Endodermal cell (in vitro differentiated cells): ENCODE measurements around the gene ATXN10. TPM values are rescaled to one million over a fixed set of nuclear protein-coding genes. Genes with fewer than 3 reads are reported as not detected.

ENCODE experiments used
- DNase-seq: peaks from one replicate; pipeline ENCODE4 v3.0.0-alpha.2; 2017
- H3K27ac ChIP-seq: 2 replicates; pipeline ENCODE4 v1.5.1; 2013; ENCODE audit warnings: mild to moderate bottlenecking, low read depth, low read length, moderate library complexity
- H3K27me3 ChIP-seq: 2 replicates; pipeline ENCODE4 v1.6.1; 2013; ENCODE audit warnings: mild to moderate bottlenecking, low read length, moderate library complexity; ENCODE audit not compliant: insufficient read depth, control insufficient read depth, poor library complexity, severe bottlenecking
- H3K36me3 ChIP-seq: 2 replicates; pipeline ENCODE4 v1.7.0; 2013; ENCODE audit warnings: mild to moderate bottlenecking, low read length, moderate library complexity; ENCODE audit not compliant: control insufficient read depth, insufficient read depth
- H3K4me1 ChIP-seq: one replicate; pipeline ENCODE4 v1.7.0; 2013; ENCODE audit warnings: low read length; ENCODE audit not compliant: control insufficient read depth, insufficient read depth
- H3K4me3 ChIP-seq: 2 replicates; pipeline ENCODE4 v1.5.1; 2013; ENCODE audit warnings: mild to moderate bottlenecking, low read length, moderate library complexity
- H3K9ac ChIP-seq: 2 replicates; pipeline ENCODE4 v1.6.1; 2013; ENCODE audit warnings: mild to moderate bottlenecking, low read length, moderate library complexity; ENCODE audit not compliant: poor library complexity, severe bottlenecking; ENCODE audit errors: extremely low read depth
- H3K9me3 ChIP-seq: 2 replicates; pipeline ENCODE4 v1.6.1; 2013; ENCODE audit warnings: mild to moderate bottlenecking, low read length, moderate library complexity; ENCODE audit not compliant: control insufficient read depth
- H3K27ac Mint-ChIP-seq: 2 replicates; pipeline ENCODE4 v1.8.0; 2020; ENCODE audit warnings: mixed read lengths
- H3K27me3 Mint-ChIP-seq: 2 replicates; pipeline ENCODE4 v1.8.0; 2021; ENCODE audit warnings: mild to moderate bottlenecking, mixed read lengths; ENCODE audit not compliant: insufficient read depth
- H3K36me3 Mint-ChIP-seq: 2 replicates; pipeline ENCODE4 v1.8.0; 2020; ENCODE audit warnings: low read depth, mixed read lengths
- H3K4me1 Mint-ChIP-seq: 2 replicates; pipeline ENCODE4 v1.8.0; 2020; ENCODE audit warnings: mixed read lengths
- H3K4me3 Mint-ChIP-seq: 2 replicates; pipeline ENCODE4 v1.8.0; 2020; ENCODE audit warnings: mild to moderate bottlenecking, moderate library complexity, mixed read lengths
- H3K9me3 Mint-ChIP-seq: 2 replicates; pipeline ENCODE4 v1.8.0; 2020; ENCODE audit warnings: mild to moderate bottlenecking, mixed read lengths
- WGBS, 2 experiments: methylation state at CpG; one replicate each; pipeline versions ENCODE4 v1.1.5 to v1.1.7; 2013; ENCODE audit warnings: missing lambda C conversion rate in 2 of 2, mixed read lengths in 1 of 2; ENCODE audit not compliant: insufficient coverage in 1 of 2, insufficient read length in 1 of 2; 5-methylcytosine and 5-hydroxymethylcytosine counted together
- total RNA-seq, 2 donors: library from RNA; stranded (reverse); fragmentation: NEBNext Ultra II Directional in 1 of 2; extraction: Animal tissue kit (Norgen Biotek cat#: 25700) in 1 of 2; gene quantifications; 2 replicates in 1 of 2; 3 replicates in 1 of 2; pipeline ENCODE4 v1.2.1, GENCODE V29; 2021
- TF ChIP-seq, protein P1 (sequence below): fragments of 200-600 bp; sonication (generic); conservative IDR thresholded peaks from 2 replicates; pipeline ENCODE4 v1.5.0; 2021; ENCODE audit warnings: antibody characterized with exemption, mild to moderate bottlenecking

ATXN10 gene
- total RNA-seq, 2 donors from 2014 or later, result 223 to 266 TPM

DNA sequence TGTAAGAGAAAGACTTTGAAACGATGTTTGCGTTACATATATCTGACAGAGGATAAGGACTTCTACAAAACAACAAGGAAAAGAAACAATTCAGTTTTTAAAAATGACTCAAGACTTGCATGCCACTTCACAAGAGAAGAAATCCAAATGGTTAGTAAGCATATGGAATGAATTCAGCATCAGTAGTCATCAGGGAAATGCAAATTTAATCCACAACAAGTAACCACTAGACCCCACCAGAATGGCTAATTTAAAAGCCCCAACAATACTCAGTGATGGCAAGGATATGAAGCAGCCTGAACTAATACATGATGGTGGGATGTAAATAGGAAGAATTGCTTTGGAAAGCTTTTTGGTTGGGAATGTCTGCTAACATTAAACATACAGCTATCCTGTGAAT lies 142.6 kb downstream of the ATXN10 start:
- no peak overlapping the region for H3K27ac Mint-ChIP-seq
- Histone ChIP-seq H3K9ac (no peak overlapping the region), H3K27me3 (no peaks in the 10 kb centered on the region), H3K27ac (no peak overlapping the region), H3K9me3 (no peaks in the 10 kb centered on the region), H3K36me3 (peaks cover 41% of the 10 kb centered on the region), H3K4me3 (no peak overlapping the region), H3K4me1 (no peaks in the 10 kb centered on the region)
- no peaks in the 10 kb centered on the region for H3K9me3 Mint-ChIP-seq
- no peaks in the 10 kb centered on the region for H3K27me3 Mint-ChIP-seq
- peaks cover 11% of the 10 kb centered on the region for H3K4me1 Mint-ChIP-seq
- H3K4me3 Mint-ChIP-seq, result no peak overlapping the region
- TF ChIP-seq, protein P1, sequence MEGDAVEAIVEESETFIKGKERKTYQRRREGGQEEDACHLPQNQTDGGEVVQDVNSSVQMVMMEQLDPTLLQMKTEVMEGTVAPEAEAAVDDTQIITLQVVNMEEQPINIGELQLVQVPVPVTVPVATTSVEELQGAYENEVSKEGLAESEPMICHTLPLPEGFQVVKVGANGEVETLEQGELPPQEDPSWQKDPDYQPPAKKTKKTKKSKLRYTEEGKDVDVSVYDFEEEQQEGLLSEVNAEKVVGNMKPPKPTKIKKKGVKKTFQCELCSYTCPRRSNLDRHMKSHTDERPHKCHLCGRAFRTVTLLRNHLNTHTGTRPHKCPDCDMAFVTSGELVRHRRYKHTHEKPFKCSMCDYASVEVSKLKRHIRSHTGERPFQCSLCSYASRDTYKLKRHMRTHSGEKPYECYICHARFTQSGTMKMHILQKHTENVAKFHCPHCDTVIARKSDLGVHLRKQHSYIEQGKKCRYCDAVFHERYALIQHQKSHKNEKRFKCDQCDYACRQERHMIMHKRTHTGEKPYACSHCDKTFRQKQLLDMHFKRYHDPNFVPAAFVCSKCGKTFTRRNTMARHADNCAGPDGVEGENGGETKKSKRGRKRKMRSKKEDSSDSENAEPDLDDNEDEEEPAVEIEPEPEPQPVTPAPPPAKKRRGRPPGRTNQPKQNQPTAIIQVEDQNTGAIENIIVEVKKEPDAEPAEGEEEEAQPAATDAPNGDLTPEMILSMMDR, result no peak
- 100% methylated on average over 1 to 2 of the region's 2 CpGs for WGBS, 2 experiments
- peaks cover 49% of the 10 kb centered on the region for H3K36me3 Mint-ChIP-seq
- DNase-seq, result no peak

DNA sequence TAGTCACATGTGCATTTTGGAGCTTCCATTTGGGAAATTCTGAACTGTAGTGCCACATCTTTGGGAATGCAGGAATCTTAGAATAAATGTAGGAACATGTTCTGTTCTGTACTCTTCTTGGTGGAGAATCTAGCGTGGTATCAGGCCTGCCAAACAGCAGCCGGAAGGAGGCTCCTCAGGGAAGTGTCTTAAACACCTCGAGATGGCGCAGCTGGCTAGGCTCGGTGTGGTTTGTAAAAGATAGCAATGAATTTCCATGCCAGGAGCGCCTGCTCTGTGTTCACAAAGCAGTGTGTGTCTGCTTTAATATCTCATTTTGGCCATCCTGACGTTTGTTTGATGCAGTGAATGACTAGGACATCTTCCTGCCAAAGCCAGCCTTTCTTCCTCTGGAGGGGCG lies 145.1 kb downstream of the ATXN10 start:
- Histone ChIP-seq H3K27ac (no peak overlapping the region), H3K9ac (no peak overlapping the region), H3K9me3 (no peaks in the 10 kb centered on the region), H3K36me3 (peaks cover 36% of the 10 kb centered on the region), H3K4me1 (no peaks in the 10 kb centered on the region), H3K4me3 (no peak overlapping the region), H3K27me3 (no peaks in the 10 kb centered on the region)
- Mint-ChIP-seq H3K27me3 (no peaks in the 10 kb centered on the region), H3K27ac (no peak overlapping the region), H3K4me1 (peaks cover 11% of the 10 kb centered on the region), H3K9me3 (no peaks in the 10 kb centered on the region), H3K36me3 (peaks cover 56% of the 10 kb centered on the region), H3K4me3 (no peak overlapping the region)
- TF ChIP-seq, protein P1, result no peak
- 95% methylated on average over 7 to 8 of the region's 8 CpGs for WGBS, 2 experiments
- no peak for DNase-seq

DNA sequence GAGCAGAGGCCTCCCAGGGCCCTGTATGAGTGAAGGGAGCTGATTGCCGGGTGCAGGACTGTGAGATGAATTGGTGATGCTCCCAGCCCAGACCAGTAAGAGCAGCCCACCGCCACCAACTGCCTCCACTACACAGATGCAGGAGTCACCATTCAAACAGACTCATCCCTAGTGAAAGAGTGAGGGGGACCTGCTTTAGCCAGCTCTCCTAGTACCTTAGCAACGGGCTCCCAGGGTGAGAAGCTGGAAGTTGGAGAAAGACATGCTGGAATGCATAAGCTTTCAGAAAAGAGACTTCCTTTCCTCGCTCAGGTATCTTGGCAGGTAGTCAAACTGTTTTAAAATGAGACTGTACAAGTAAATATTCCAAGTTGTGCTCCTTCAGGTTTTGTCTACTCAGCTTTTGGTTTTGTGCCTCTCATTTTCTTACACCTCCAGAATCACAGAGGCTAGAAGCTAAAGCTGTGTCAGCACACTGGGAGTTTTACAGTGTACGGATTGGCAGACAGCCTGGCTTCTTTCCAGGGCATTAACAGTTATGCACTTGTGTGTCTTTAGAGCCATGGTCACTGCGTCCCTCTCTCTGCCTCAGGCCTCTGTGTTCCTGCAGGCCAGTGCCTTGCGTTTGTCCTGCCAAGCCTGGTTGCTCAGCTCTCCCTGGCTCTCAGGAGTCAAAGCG lies 146.2 kb downstream of the ATXN10 start:
- 90 to 92% methylated on average over 6 to 7 of the region's 8 CpGs for WGBS, 2 experiments
- H3K27me3 Mint-ChIP-seq, result no peaks in the 10 kb centered on the region

More for the DNA sequence above, 146.2 kb downstream of the ATXN10 start:
- H3K4me1 ChIP-seq, result no peaks in the 10 kb centered on the region
- H3K4me1 Mint-ChIP-seq, result peaks cover 11% of the 10 kb centered on the region
- H3K27me3 ChIP-seq, result no peaks in the 10 kb centered on the region
- H3K4me3 ChIP-seq, result no peak overlapping the region
- H3K36me3 ChIP-seq, result peaks cover 31% of the 10 kb centered on the region
- H3K9ac ChIP-seq, result no peak overlapping the region
- DNase-seq, result no peak
- TF ChIP-seq, protein P1, result no peak
- H3K4me3 Mint-ChIP-seq, result no peak overlapping the region
- peak overlapping the region; percentile 59 for H3K27ac ChIP-seq
- H3K9me3 ChIP-seq, result no peaks in the 10 kb centered on the region
- H3K36me3 Mint-ChIP-seq, result peaks cover 51% of the 10 kb centered on the region
- peak overlapping the region; percentile 81 for H3K27ac Mint-ChIP-seq
- H3K9me3 Mint-ChIP-seq, result no peaks in the 10 kb centered on the region
